AG04450 (cell line): ENCODE measurements around the gene PDSS2. TPM values are rescaled to one million over a fixed set of nuclear protein-coding genes. Genes with fewer than 3 reads are reported as not detected.

Experiments
- CTCF ChIA-PET: fragments of 300-600, 350-600 bp; formaldehyde crosslinking; extraction: SDS; loops from one replicate; lab custom pipeline; 2022; ENCODE audit warnings: antibody characterized with exemption, inconsistent platforms; lab: Charles Lee
- POLR2A ChIA-PET: fragments of 350-600 bp; formaldehyde crosslinking; extraction: SDS; loops from one replicate; lab custom pipeline; 2021; ENCODE audit warnings: antibody characterized with exemption, inconsistent platforms; lab: Yijun Ruan, JAX
- DNase-seq: peaks from one replicate; pipeline ENCODE4 v3.0.0-alpha.2; 2011; ENCODE audit warnings: low read depth, low spot score
- H3K27ac ChIP-seq: one replicate; pipeline ENCODE4 v1.5.1; 2012; ENCODE audit warnings: low read depth, low read length, control low read depth
- H3K27me3 ChIP-seq: one replicate; pipeline ENCODE4 v1.6.0; 2012; ENCODE audit warnings: low read length; ENCODE audit not compliant: control insufficient read depth, insufficient read depth
- H3K4me3 ChIP-seq: 2 replicates; pipeline ENCODE4 v1.5.1; 2011; ENCODE audit warnings: mild to moderate bottlenecking, low read depth, low read length, control low read depth
- H3K9me3 ChIP-seq: 2 replicates; pipeline ENCODE4 v1.5.1; 2012; ENCODE audit warnings: low read length; ENCODE audit not compliant: control insufficient read depth, insufficient read depth
- CTCF ChIP-seq: IDR thresholded peaks from 2 replicates; pipeline ENCODE4 v1.5.1; 2011; ENCODE audit warnings: low read depth, low read length, control low read depth, inconsistent platforms
- polyA plus RNA-seq: library from polyadenylated mRNA; depleted of rRNA; stranded (reverse); fragments of >200 nt; gene quantifications from 2 replicates; pipeline ENCODE4 v1.2.3, GENCODE V29; 2011

The PDSS2 gene
- polyA plus RNA-seq, 1 experiment, result 19.1 TPM

GRCh38 chr6:107442938-107443607, 16.3 kb downstream of the PDSS2 start:
- H3K4me3 ChIP-seq, result no peak overlapping the region
- ChIA-PET POLR2A (interaction anchor here (1.5 kb wide), 1 partner anchor 16 kb away, joined by 4 read pairs; the partner anchor contains the start of gene PDSS2), CTCF (interaction anchor here (2.3 kb wide), 1 partner anchor 16 kb away, joined by 11 read pairs; the partner anchor contains the start of gene PDSS2)
- peaks cover 15% of the 10 kb centered on the region for H3K9me3 ChIP-seq
- H3K27me3 ChIP-seq, result no peaks in the 10 kb centered on the region
- no peak overlapping the region for H3K27ac ChIP-seq
- DNase-seq, result no peak
- no peak for TF ChIP-seq CTCF

- ChIA-PET POLR2A (no interaction called here), CTCF (no interaction called here)
- Histone ChIP-seq H3K27ac (no peak overlapping the region), H3K9me3 (0 out of 2 replicates have a peak, but pooled peaks cover 2% of the 10 kb centered on the region), H3K4me3 (no peak overlapping the region), H3K27me3 (no peaks in the 10 kb centered on the region)
- TF ChIP-seq CTCF, result no peak
- no peak for DNase-seq
These were observed 17.7 kb downstream of the PDSS2 start for GRCh38 chr6:107441682-107442081.

- ChIA-PET CTCF (no interaction called here), POLR2A (no interaction called here)
- DNase-seq, result no peak
- no peak overlapping the region for H3K4me3 ChIP-seq
- no peaks in the 10 kb centered on the region for H3K9me3 ChIP-seq
- no peak overlapping the region for H3K27ac ChIP-seq
- H3K27me3 ChIP-seq, result no peaks in the 10 kb centered on the region
- no peak for TF ChIP-seq CTCF
These were observed 18.4 kb downstream of the PDSS2 start for GRCh38 chr6:107440936-107441335.

GRCh38 chr6:107439406-107439805, 20.0 kb downstream of the PDSS2 start:
- DNase-seq, result no peak
- no peak for TF ChIP-seq CTCF
- CTCF ChIA-PET, result interaction anchor here (0.6 kb wide), 1 partner anchor 437 kb away, joined by 4 read pairs; no protein-coding TSS in a partner anchor

GRCh38 chr6:107437691-107438090, 21.7 kb downstream of the PDSS2 start:
- no peaks in the 10 kb centered on the region for H3K27me3 ChIP-seq
- ChIA-PET POLR2A (interaction anchor here (0.7 kb wide), 1 partner anchor 51 kb away, joined by 8 read pairs; no protein-coding TSS in a partner anchor), CTCF (no interaction called here)
- H3K4me3 ChIP-seq, result no peak overlapping the region
- TF ChIP-seq CTCF, result no peak
- DNase-seq, result no peak
- H3K27ac ChIP-seq, result no peak overlapping the region
- H3K9me3 ChIP-seq, result no peaks in the 10 kb centered on the region

More at GRCh38 chr6:107439406-107439805, 20.0 kb downstream of the PDSS2 start:
- Histone ChIP-seq H3K27me3 (no peaks in the 10 kb centered on the region), H3K9me3 (no peaks in the 10 kb centered on the region), H3K27ac (no peak overlapping the region), H3K4me3 (no peak overlapping the region)
- POLR2A ChIA-PET, result no interaction called here
